Measurements from ENCODE around the gene BMAL1. TPM values are rescaled to one million over a fixed set of nuclear protein-coding genes. Genes with fewer than 3 reads are reported as not detected.

BMAL1 gene
- total RNA-seq, 1 experiment from 2014 or later = 3.3 TPM

- H3K4me3 Mint-ChIP-seq = no peak overlapping the region
- no peaks in the 10 kb centered on the region for H3K9me3 Mint-ChIP-seq
- H3K27ac Mint-ChIP-seq = peak overlapping the region in 1 of 3 experiments; percentile 78; a peak in 1 of 7 replicates
- no peaks in the 10 kb centered on the region for H3K36me3 Mint-ChIP-seq (ENCODE audit: insufficient read depth in 1 of 3, low read depth in 3 of 3)
- Histone ChIP-seq H3K79me1 (ENCODE audit: insufficient read depth, low read depth, low read length, poor library complexity, severe bottlenecking) (no peaks in the 10 kb centered on the region), H3T11ph (ENCODE audit: low read length) (no peak overlapping the region), H2AFZ (ENCODE audit: low read length) (no peak overlapping the region), H2BK15ac (ENCODE audit: low read depth, low read length) (no peak overlapping the region), H3K4ac (ENCODE audit: low read depth, low read length) (no peak overlapping the region), H2AK5ac (ENCODE audit: insufficient read length, low read length) (no peak overlapping the region), H3K23me2 (ENCODE audit: insufficient read length, low read depth, low read length, poor library complexity, severe bottlenecking) (no peaks in the 10 kb centered on the region), H4K20me1 (ENCODE audit: control insufficient read depth, insufficient read depth, insufficient read length) (peaks cover 4% of the 10 kb centered on the region), H3K27me3 (ENCODE audit: insufficient read depth, low read length) (no peaks in the 10 kb centered on the region), H2BK12ac (ENCODE audit: insufficient read length, low read depth, low read length) (no peak overlapping the region), H2BK5ac (ENCODE audit: insufficient read length, low read length) (no peak overlapping the region), H3K18ac (ENCODE audit: insufficient read length, low read depth, low read length) (no peak overlapping the region), H3K14ac (ENCODE audit: insufficient read depth, low read length) (no peak overlapping the region), H3K4me2 (ENCODE audit: insufficient read depth, insufficient read length, low read length) (no peak overlapping the region), H3K56ac (ENCODE audit: insufficient read length, low read depth, low read length) (no peak overlapping the region), H4K91ac (ENCODE audit: insufficient read length, low read depth, low read length) (no peak overlapping the region), H4K5ac (ENCODE audit: insufficient read length, low read depth, low read length) (no peak overlapping the region), H2BK120ac (ENCODE audit: low read depth, low read length, poor library complexity, severe bottlenecking) (no peak overlapping the region), H3K27ac (ENCODE audit: insufficient read length, low read depth, low read length) (no peak overlapping the region), H3K79me2 (ENCODE audit: insufficient read depth, low read length) (no peaks in the 10 kb centered on the region), H3K9ac (ENCODE audit: extremely low read depth, insufficient read length, low read length) (no peak overlapping the region), H3K9me3 (ENCODE audit: control insufficient read depth, low read depth, low read length) (no peaks in the 10 kb centered on the region), H2BK20ac (ENCODE audit: low read depth, low read length, poor library complexity, severe bottlenecking) (no peak overlapping the region), H3K4me1 (ENCODE audit: insufficient read depth, low read length) (peaks cover 10% of the 10 kb centered on the region; the same call in 1 of the 2 replicates), H3K23ac (ENCODE audit: insufficient read length, low read depth, low read length) (no peak overlapping the region), H4K8ac (replicated peaks; ENCODE audit: insufficient read length, low read depth, low read length) (no peak overlapping the region)
- no peaks in the 10 kb centered on the region; the same call in none of the 2 replicates for H3K27me3 Mint-ChIP-seq (ENCODE audit: low read depth)
- TF ChIP-seq CTCF (conservative IDR thresholded peaks at IDR 0.05) = no peak
- H3K4me1 Mint-ChIP-seq = peaks cover 33 to 47% of the 10 kb centered on the region in 2 experiments
- DNase-seq = no peak
- no CpG with 5 or more reads among the region's 1 CpG for WGBS (ENCODE audit: extremely low coverage, insufficient read length, low lambda C conversion rate)
Observed at GRCh38 chr11:13258855-13259254, 18.7 kb upstream of the BMAL1 start.
